CD4-positive, alpha-beta memory T cell (primary cell): Measurements from ENCODE around the gene SRD5A1. TPM values are rescaled to one million over a fixed set of nuclear protein-coding genes. Genes with fewer than 3 reads are reported as not detected.

Experiments used
- CTCF ChIA-PET: fragments of 350-600 bp; sonication (Branson Sonifier 250); formaldehyde crosslinking; loops from one replicate; lab custom pipeline; 2021; ENCODE audit warnings: inconsistent platforms; ENCODE audit not compliant: partially characterized antibody; lab: Charles Lee
- POLR2A ChIA-PET: fragments of 350-600 bp; sonication (Branson Sonifier 250); formaldehyde crosslinking; loops from one replicate; lab custom pipeline; 2021; ENCODE audit not compliant: partially characterized antibody; lab: Charles Lee
- DNase-seq, 5 donors: peaks; one replicate each; pipeline versions ENCODE4 v3.0.0 to v3.0.0-alpha.2; 2020 to 2022; ENCODE audit warnings: mixed read lengths in 1 of 5
- H3K27ac ChIP-seq: one replicate; pipeline ENCODE4 v1.7.0; 2013; ENCODE audit warnings: low read depth, low read length
- H3K27me3 ChIP-seq: 2 replicates; pipeline ENCODE4 v1.7.0; 2013; ENCODE audit warnings: mild to moderate bottlenecking, low read length, moderate library complexity; ENCODE audit not compliant: insufficient read depth
- H3K36me3 ChIP-seq: 2 replicates; pipeline ENCODE4 v1.7.0; 2013; ENCODE audit warnings: mild to moderate bottlenecking, low read length, moderate library complexity; ENCODE audit not compliant: insufficient read depth
- H3K4me1 ChIP-seq: 2 replicates; pipeline ENCODE4 v1.7.0; 2013; ENCODE audit warnings: mild to moderate bottlenecking, low read length, moderate library complexity; ENCODE audit not compliant: insufficient read depth
- H3K4me3 ChIP-seq, 2 donors: one replicate each; pipeline ENCODE4 v1.7.0; 2013; ENCODE audit warnings: low read length in 2 of 2, mild to moderate bottlenecking in 1 of 2
- H3K9me3 ChIP-seq, 2 donors: one replicate each; pipeline ENCODE4 v1.7.0; 2013; ENCODE audit warnings: low read length in 2 of 2, control low read depth in 1 of 2; ENCODE audit not compliant: control insufficient read depth in 1 of 2
- H3K27ac Mint-ChIP-seq, 7 donors: one replicate each; pipeline ENCODE4 v1.8.0; 2020 to 2021; ENCODE audit warnings: mixed read lengths in 7 of 7, mild to moderate bottlenecking in 6 of 7, inconsistent platforms in 3 of 7, moderate library complexity in 3 of 7
- H3K27me3 Mint-ChIP-seq, 2 donors: one replicate each; pipeline ENCODE4 v1.8.0; 2020 to 2021; ENCODE audit warnings: mixed read lengths in 2 of 2
- H3K36me3 Mint-ChIP-seq, 2 donors: one replicate each; pipeline ENCODE4 v1.8.0; 2020 to 2021; ENCODE audit warnings: mixed read lengths in 2 of 2, inconsistent platforms in 1 of 2, mild to moderate bottlenecking in 1 of 2
- H3K4me1 Mint-ChIP-seq, 4 donors: one replicate each; pipeline ENCODE4 v1.8.0; 2020 to 2021; ENCODE audit warnings: mixed read lengths in 4 of 4, mild to moderate bottlenecking in 1 of 4
- H3K4me3 Mint-ChIP-seq, 8 donors: one replicate each; pipeline ENCODE4 v1.8.0; 2020 to 2021; ENCODE audit warnings: mixed read lengths in 8 of 8, mild to moderate bottlenecking in 7 of 8, moderate library complexity in 6 of 8, inconsistent platforms in 3 of 8
- H3K9me3 Mint-ChIP-seq, 8 donors: one replicate each; pipeline ENCODE4 v1.8.0; 2020 to 2021; ENCODE audit warnings: mixed read lengths in 8 of 8, mild to moderate bottlenecking in 5 of 8, inconsistent platforms in 3 of 8, moderate library complexity in 1 of 8
- intact Hi-C: fragments of 100-400 bp; cut with micrococcal nuclease; formaldehyde crosslinking; loops from one replicate; pipeline ENCODE4 v1.15.1; 2023
- polyA plus RNA-seq, 2 donors: library from polyadenylated mRNA; unstranded; fragments of 300-500 nt; fragmentation: Illumina TruSeq; gene quantifications; one replicate each; pipeline ENCODE4 v1.2.3, GENCODE V29; 2021
- total RNA-seq, 2 experiments: library from RNA; stranded (reverse); gene quantifications; one replicate each; pipeline ENCODE4 v1.2.3, GENCODE V29; 2021

The SRD5A1 gene
- total and polyA plus RNA-seq, 4 experiments from 2014 or later = 5.4 to 11.2 (median 8.5) TPM

GRCh38 chr5:6597557-6597956 lies 35.7 kb upstream of the SRD5A1 start:
- ChIA-PET POLR2A (no interaction called here), CTCF (no interaction called here)
- H3K4me1 Mint-ChIP-seq = no peaks in the 10 kb centered on the region
- no peak overlapping the region for H3K4me3 ChIP-seq
- no peaks in the 10 kb centered on the region for H3K27me3 ChIP-seq
- no peak overlapping the region for H3K27ac Mint-ChIP-seq
- H3K4me1 ChIP-seq = no peaks in the 10 kb centered on the region
- H3K9me3 Mint-ChIP-seq = no peaks in the 10 kb centered on the region
- H3K36me3 Mint-ChIP-seq = peaks cover 60 to 68% of the 10 kb centered on the region in 2 donors
- no peak overlapping the region for H3K27ac ChIP-seq
- H3K36me3 ChIP-seq = peaks cover 28% of the 10 kb centered on the region
- no peak for DNase-seq
- intact Hi-C loops = no loop called here
- H3K27me3 Mint-ChIP-seq = no peaks in the 10 kb centered on the region
- H3K9me3 ChIP-seq = no peaks in the 10 kb centered on the region
- H3K4me3 Mint-ChIP-seq = no peak overlapping the region

DNA sequence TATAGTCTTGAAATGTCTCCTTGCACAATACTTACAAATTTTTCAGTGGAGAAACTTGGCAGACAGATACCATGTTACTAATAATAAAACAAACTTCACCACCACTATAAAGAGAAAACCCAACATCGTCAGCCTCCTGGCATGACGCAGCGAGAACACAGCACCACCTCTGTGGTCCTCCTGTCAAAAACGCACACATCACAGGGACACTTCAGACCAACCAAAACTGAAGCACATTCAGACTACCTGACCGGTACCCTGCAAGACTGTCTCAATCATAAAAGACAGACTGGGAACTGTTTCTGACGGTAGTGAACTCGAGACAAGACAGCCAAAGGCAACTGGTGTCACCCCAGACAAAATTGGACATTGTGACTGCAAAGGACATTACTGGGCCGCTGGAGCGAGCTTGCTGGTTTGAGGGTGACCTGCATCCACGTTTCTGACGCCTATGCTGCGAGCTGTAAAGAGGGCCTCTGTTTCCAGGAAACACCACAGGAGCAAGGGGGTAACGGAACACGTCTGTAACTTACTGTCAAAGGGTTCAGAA lies 34.8 kb upstream of the SRD5A1 start:
- Mint-ChIP-seq H3K36me3 (peaks cover 67 to 75% of the 10 kb centered on the region in 2 donors), H3K4me3 (no peak overlapping the region), H3K4me1 (no peaks in the 10 kb centered on the region), H3K9me3 (no peaks in the 10 kb centered on the region), H3K27me3 (no peaks in the 10 kb centered on the region), H3K27ac (peak overlapping the region in 1 of 7 donors; percentile 60)
- no peak overlapping the region for H3K4me3 ChIP-seq
- H3K4me1 ChIP-seq = no peaks in the 10 kb centered on the region
- no peak overlapping the region for H3K27ac ChIP-seq
- CTCF ChIA-PET = interaction anchor here (1.5 kb wide), 1 partner anchor 11 kb away, joined by 3 read pairs; no protein-coding TSS in a partner anchor
- intact Hi-C loops = no loop called here
- no peaks in the 10 kb centered on the region for H3K27me3 ChIP-seq
- POLR2A ChIA-PET = no interaction called here
- H3K9me3 ChIP-seq = no peaks in the 10 kb centered on the region
- H3K36me3 ChIP-seq = peaks cover 35% of the 10 kb centered on the region
- no peak for DNase-seq

DNA sequence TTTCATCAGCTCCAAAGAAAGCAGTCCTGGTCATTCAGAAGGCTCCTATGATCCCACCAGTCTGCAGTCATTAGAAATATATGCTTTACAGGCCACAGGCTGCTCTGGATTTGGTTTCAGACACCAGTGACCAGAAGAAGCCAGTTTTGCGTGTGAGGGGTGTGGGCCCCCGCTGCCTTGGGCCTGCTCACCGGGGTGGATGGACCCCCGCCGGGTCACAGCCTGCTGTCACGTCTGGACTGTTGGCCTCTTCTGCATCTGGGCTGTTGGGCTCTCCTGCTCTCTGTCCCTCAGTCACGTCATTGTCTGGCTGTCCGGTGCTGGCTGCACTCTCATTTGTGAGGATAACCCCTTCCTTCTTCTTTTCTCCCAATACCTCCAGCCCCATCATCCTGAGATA lies 33.5 kb upstream of the SRD5A1 start:
- H3K36me3 Mint-ChIP-seq = peaks cover 79 to 80% of the 10 kb centered on the region in 2 donors
- Histone ChIP-seq H3K9me3 (no peaks in the 10 kb centered on the region), H3K4me1 (no peaks in the 10 kb centered on the region), H3K27me3 (no peaks in the 10 kb centered on the region), H3K4me3 (no peak overlapping the region), H3K36me3 (peaks cover 47% of the 10 kb centered on the region), H3K27ac (no peak overlapping the region)
- POLR2A ChIA-PET = no interaction called here
- H3K4me3 Mint-ChIP-seq = no peak overlapping the region
- H3K9me3 Mint-ChIP-seq = peaks cover 0 to 2% (median 0%) of the 10 kb centered on the region in 8 donors
- H3K4me1 Mint-ChIP-seq = no peaks in the 10 kb centered on the region
- no peak overlapping the region for H3K27ac Mint-ChIP-seq
- CTCF ChIA-PET = interaction anchor here (1.5 kb wide), 1 partner anchor 12 kb away, joined by 3 read pairs; no protein-coding TSS in a partner anchor
- DNase-seq = no peak
- intact Hi-C loops = no loop called here
- H3K27me3 Mint-ChIP-seq = no peaks in the 10 kb centered on the region

DNA sequence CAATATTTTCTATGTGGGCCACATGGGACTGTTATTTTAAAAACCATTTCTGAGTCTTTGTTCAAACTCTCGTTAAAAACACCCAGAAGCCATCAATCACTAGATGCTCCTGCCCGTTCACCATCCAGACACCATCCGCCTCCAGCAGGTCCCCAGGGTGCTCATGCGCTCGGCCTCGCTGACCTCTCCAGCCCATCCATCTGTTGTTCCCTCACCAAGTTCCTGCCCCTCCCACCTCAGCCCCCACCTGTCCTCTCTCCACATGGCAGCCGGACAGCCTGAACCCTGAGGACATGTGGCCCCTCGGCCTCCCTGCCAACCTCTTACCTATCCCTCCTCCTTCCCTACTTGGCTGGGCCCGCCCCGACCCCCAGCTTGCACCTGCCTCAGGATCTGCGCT lies 32.0 kb upstream of the SRD5A1 start:
- CTCF ChIA-PET = no interaction called here

GRCh38 chr5:6601816-6602215 lies 31.4 kb upstream of the SRD5A1 start:
- no peak for DNase-seq
- H3K4me1 ChIP-seq = no peaks in the 10 kb centered on the region
- Mint-ChIP-seq H3K9me3 (peaks cover 0 to 2% (median 0%) of the 10 kb centered on the region in 8 donors), H3K36me3 (peaks cover 79 to 88% of the 10 kb centered on the region in 2 donors), H3K4me1 (no peaks in the 10 kb centered on the region), H3K27ac (peak overlapping the region in 1 of 7 donors; percentile 53), H3K27me3 (no peaks in the 10 kb centered on the region), H3K4me3 (no peak overlapping the region)
- intact Hi-C loops = no loop called here
- H3K27me3 ChIP-seq = no peaks in the 10 kb centered on the region
- no peak overlapping the region for H3K27ac ChIP-seq
- no peak overlapping the region for H3K4me3 ChIP-seq
- H3K36me3 ChIP-seq = peaks cover 55% of the 10 kb centered on the region
- no peaks in the 10 kb centered on the region for H3K9me3 ChIP-seq
- POLR2A ChIA-PET = no interaction called here
- CTCF ChIA-PET = no interaction called here

More for the DNA sequence above, 32.0 kb upstream of the SRD5A1 start:
- no peaks in the 10 kb centered on the region for H3K27me3 ChIP-seq
- POLR2A ChIA-PET = no interaction called here
- no peaks in the 10 kb centered on the region for H3K4me1 ChIP-seq
- no peak for DNase-seq
- Mint-ChIP-seq H3K4me1 (no peaks in the 10 kb centered on the region), H3K4me3 (no peak overlapping the region), H3K36me3 (peaks cover 85 to 90% of the 10 kb centered on the region in 2 donors), H3K27me3 (no peaks in the 10 kb centered on the region), H3K27ac (peak overlapping the region in 3 of 7 donors; percentile 47 to 70 (median 52)), H3K9me3 (peaks cover 0 to 2% (median 0%) of the 10 kb centered on the region in 8 donors)
- peaks cover 55% of the 10 kb centered on the region for H3K36me3 ChIP-seq
- intact Hi-C loops = no loop called here
- no peak overlapping the region for H3K27ac ChIP-seq
- no peak overlapping the region for H3K4me3 ChIP-seq
- H3K9me3 ChIP-seq = no peaks in the 10 kb centered on the region

GRCh38 chr5:6602441-6602840 lies 30.8 kb upstream of the SRD5A1 start:
- H3K4me3 ChIP-seq = no peak overlapping the region
- H3K9me3 ChIP-seq = no peaks in the 10 kb centered on the region
- Mint-ChIP-seq H3K27me3 (no peaks in the 10 kb centered on the region), H3K9me3 (peaks cover 0 to 2% (median 0%) of the 10 kb centered on the region in 8 donors), H3K36me3 (peaks cover 79 to 88% of the 10 kb centered on the region in 2 donors), H3K4me1 (no peaks in the 10 kb centered on the region), H3K27ac (no peak overlapping the region), H3K4me3 (no peak overlapping the region)
- no peaks in the 10 kb centered on the region for H3K4me1 ChIP-seq
- intact Hi-C loops = no loop called here
- POLR2A ChIA-PET = no interaction called here
- H3K27ac ChIP-seq = no peak overlapping the region
- H3K36me3 ChIP-seq = peaks cover 56% of the 10 kb centered on the region
- no peaks in the 10 kb centered on the region for H3K27me3 ChIP-seq
- CTCF ChIA-PET = no interaction called here
- DNase-seq = no peak

- Histone ChIP-seq H3K4me3 (no peak overlapping the region), H3K9me3 (no peaks in the 10 kb centered on the region), H3K4me1 (no peaks in the 10 kb centered on the region), H3K27ac (no peak overlapping the region), H3K36me3 (peaks cover 60% of the 10 kb centered on the region), H3K27me3 (no peaks in the 10 kb centered on the region)
- Mint-ChIP-seq H3K9me3 (peaks cover 0 to 2% (median 0%) of the 10 kb centered on the region in 8 donors), H3K27me3 (no peaks in the 10 kb centered on the region), H3K36me3 (peaks cover 78 to 90% of the 10 kb centered on the region in 2 donors), H3K27ac (no peak overlapping the region), H3K4me1 (no peaks in the 10 kb centered on the region), H3K4me3 (no peak overlapping the region)
- intact Hi-C loops = no loop called here
- CTCF ChIA-PET = no interaction called here
- POLR2A ChIA-PET = no interaction called here
- DNase-seq = no peak
Observed at GRCh38 chr5:6603643-6604042, 29.6 kb upstream of the SRD5A1 start.
